HUES48 (cell line): Measurements from ENCODE around the gene HSF4.

ENCODE experiments used
- H3K27ac ChIP-seq: one replicate; pipeline ENCODE4 v1.7.0; 2013; ENCODE audit warnings: low read depth, low read length, inconsistent platforms
- H3K27me3 ChIP-seq: 2 replicates; pipeline ENCODE4 v1.6.1; 2013; ENCODE audit warnings: mild to moderate bottlenecking, low read length; ENCODE audit not compliant: control insufficient read depth, insufficient read depth
- H3K36me3 ChIP-seq: 2 replicates; pipeline ENCODE4 v1.6.1; 2013; ENCODE audit warnings: low read length; ENCODE audit not compliant: control insufficient read depth, insufficient read depth
- H3K4me1 ChIP-seq: 2 replicates; pipeline ENCODE4 v1.6.1; 2013; ENCODE audit warnings: mild to moderate bottlenecking, low read length; ENCODE audit not compliant: control insufficient read depth, insufficient read depth
- H3K4me3 ChIP-seq: 2 replicates; pipeline ENCODE4 v1.5.1; 2013; ENCODE audit warnings: mild to moderate bottlenecking, low read depth, low read length
- H3K9ac ChIP-seq: 2 replicates; pipeline ENCODE4 v1.6.1; 2013; ENCODE audit warnings: mild to moderate bottlenecking, low read depth, low read length, moderate library complexity
- H3K9me3 ChIP-seq: 2 replicates; pipeline ENCODE4 v1.6.1; 2013; ENCODE audit warnings: low read length; ENCODE audit not compliant: control insufficient read depth, insufficient read depth

HSF4 gene

GRCh38 chr16:67188323-67188722, 23.8 kb downstream of the HSF4 start:
- H3K4me3 ChIP-seq: no peak overlapping the region
- H3K27me3 ChIP-seq: peaks cover 28% of the 10 kb centered on the region
- no peaks in the 10 kb centered on the region for H3K9me3 ChIP-seq
- H3K27ac ChIP-seq: no peak overlapping the region
- H3K9ac ChIP-seq: no peak overlapping the region
- peaks cover 4% of the 10 kb centered on the region; the same call in 1 of the 2 replicates for H3K36me3 ChIP-seq
- 0 out of 2 replicates have a peak, but pooled peaks cover 11% of the 10 kb centered on the region for H3K4me1 ChIP-seq

- 0 out of 2 replicates have a peak, but pooled peaks cover 11% of the 10 kb centered on the region for H3K4me1 ChIP-seq
- peaks cover 8% of the 10 kb centered on the region; the same call in 1 of the 2 replicates for H3K36me3 ChIP-seq
- H3K4me3 ChIP-seq: no peak overlapping the region
- no peak overlapping the region for H3K27ac ChIP-seq
- no peak overlapping the region for H3K9ac ChIP-seq
- peaks cover 28% of the 10 kb centered on the region for H3K27me3 ChIP-seq
- H3K9me3 ChIP-seq: no peaks in the 10 kb centered on the region
These were observed 24.3 kb downstream of the HSF4 start for GRCh38 chr16:67188798-67189197.

- Histone ChIP-seq H3K9ac (no peak within 1 kb of the TSS), H3K4me1 (0 out of 2 replicates have a peak, but pooled peaks cover 7% of the 10 kb centered on the region), H3K36me3 (peaks cover 21% of the 10 kb centered on the region), H3K4me3 (no peak within 1 kb of the TSS), H3K9me3 (no peaks in the 10 kb centered on the region), H3K27ac (no peak within 1 kb of the TSS), H3K27me3 (peaks cover 17% of the 10 kb centered on the region)
These were observed 25.5 kb downstream of the HSF4 start, which contains the start of gene EXOC3L1 for GRCh38 chr16:67190041-67190440. Gene EXOC3L1 (minus strand): TSS chr16:67190136. CDS start chr16:67189676, 460 bp downstream.

GRCh38 chr16:67190448-67191399, 26.2 kb downstream of the HSF4 start:
- H3K9ac ChIP-seq: no peak overlapping the region
- peaks cover 28% of the 10 kb centered on the region for H3K36me3 ChIP-seq
- 0 out of 2 replicates have a peak, but pooled peaks cover 7% of the 10 kb centered on the region for H3K4me1 ChIP-seq
- H3K4me3 ChIP-seq: no peak overlapping the region
- no peak overlapping the region for H3K27ac ChIP-seq
- no peaks in the 10 kb centered on the region for H3K9me3 ChIP-seq
- H3K27me3 ChIP-seq: peaks cover 12% of the 10 kb centered on the region

- no peak overlapping the region for H3K9ac ChIP-seq
- H3K9me3 ChIP-seq: no peaks in the 10 kb centered on the region
- peaks cover 35% of the 10 kb centered on the region for H3K36me3 ChIP-seq
- H3K4me3 ChIP-seq: peak overlapping the region; percentile 95; the same call in 1 of the 2 replicates
- no peak overlapping the region for H3K27ac ChIP-seq
- peaks cover 4% of the 10 kb centered on the region; the same call in 1 of the 2 replicates for H3K27me3 ChIP-seq
- 0 out of 2 replicates have a peak, but pooled peaks cover 7% of the 10 kb centered on the region for H3K4me1 ChIP-seq
These were observed 27.0 kb downstream of the HSF4 start for GRCh38 chr16:67191411-67191994.

- no peaks in the 10 kb centered on the region for H3K9me3 ChIP-seq
- peak within 1 kb of the TSS; percentile 95 for H3K4me3 ChIP-seq
- H3K27me3 ChIP-seq: no peaks in the 10 kb centered on the region
- 0 out of 2 replicates have a peak, but pooled peaks cover 7% of the 10 kb centered on the region for H3K4me1 ChIP-seq
- H3K9ac ChIP-seq: peak within 1 kb of the TSS; percentile 82
- H3K27ac ChIP-seq: peak within 1 kb of the TSS; percentile 44
- H3K36me3 ChIP-seq: peaks cover 42% of the 10 kb centered on the region
These were observed 27.6 kb downstream of the HSF4 start, which contains the start of gene E2F4 for GRCh38 chr16:67191995-67192681. Gene E2F4 (plus strand): TSS chr16:67192155. CDS start chr16:67192228, 73 bp downstream.

GRCh38 chr16:67192781-67193361, 28.3 kb downstream of the HSF4 start:
- peak overlapping the region; percentile 44 for H3K27ac ChIP-seq
- H3K9ac ChIP-seq: peak overlapping the region; percentile 82
- peak overlapping the region; percentile 95 for H3K4me3 ChIP-seq
- H3K9me3 ChIP-seq: no peaks in the 10 kb centered on the region
- 0 out of 2 replicates have a peak, but pooled peaks cover 7% of the 10 kb centered on the region for H3K4me1 ChIP-seq
- no peaks in the 10 kb centered on the region for H3K27me3 ChIP-seq
- peaks cover 49% of the 10 kb centered on the region for H3K36me3 ChIP-seq

- Histone ChIP-seq H3K27me3 (no peaks in the 10 kb centered on the region), H3K36me3 (peaks cover 52% of the 10 kb centered on the region), H3K4me1 (peaks cover 10% of the 10 kb centered on the region; the same call in 1 of the 2 replicates), H3K4me3 (peak overlapping the region; percentile 95; the same call in 1 of the 2 replicates), H3K9me3 (no peaks in the 10 kb centered on the region), H3K27ac (no peak overlapping the region), H3K9ac (no peak overlapping the region)
These were observed 29.0 kb downstream of the HSF4 start for GRCh38 chr16:67193536-67193935.

GRCh38 chr16:67194260-67194659, 29.7 kb downstream of the HSF4 start:
- Histone ChIP-seq H3K27me3 (no peaks in the 10 kb centered on the region), H3K4me1 (peaks cover 13% of the 10 kb centered on the region; the same call in 1 of the 2 replicates), H3K36me3 (peaks cover 52% of the 10 kb centered on the region), H3K4me3 (no peak overlapping the region), H3K27ac (no peak overlapping the region), H3K9me3 (no peaks in the 10 kb centered on the region), H3K9ac (no peak overlapping the region)

GRCh38 chr16:67195676-67196075, 31.1 kb downstream of the HSF4 start:
- peaks cover 52% of the 10 kb centered on the region for H3K36me3 ChIP-seq
- no peak overlapping the region for H3K4me3 ChIP-seq
- H3K9ac ChIP-seq: no peak overlapping the region
- H3K4me1 ChIP-seq: peaks cover 13% of the 10 kb centered on the region; the same call in 1 of the 2 replicates
- H3K27ac ChIP-seq: no peak overlapping the region
- H3K27me3 ChIP-seq: no peaks in the 10 kb centered on the region
- no peaks in the 10 kb centered on the region for H3K9me3 ChIP-seq
